HEK293 (cell line): ENCODE measurements around the gene ENSA.

Source experiments
- GLIS2 ChIP-seq: fragments of 450-650 bp; formaldehyde crosslinking; IDR thresholded peaks from 2 replicates; pipeline ENCODE4 v1.5.1; 2016; ENCODE audit warnings: missing biosample characterization, missing genetic modification characterization
- KLF8 ChIP-seq: fragments of 450-650 bp; formaldehyde crosslinking; IDR thresholded peaks from 2 replicates; pipeline ENCODE4 v1.5.1; 2016; ENCODE audit warnings: missing biosample characterization, missing genetic modification characterization
- REPIN1 ChIP-seq: fragments of 450-650 bp; formaldehyde crosslinking; IDR thresholded peaks from 2 replicates; pipeline ENCODE4 v1.5.1; 2017; ENCODE audit warnings: missing biosample characterization, missing genetic modification characterization, low read depth
- SCRT2 ChIP-seq: fragments of 450-650 bp; formaldehyde crosslinking; IDR thresholded peaks from 2 replicates; pipeline ENCODE4 v1.5.1; 2016; ENCODE audit warnings: missing biosample characterization, missing genetic modification characterization
- ZFHX2 ChIP-seq: fragments of 450-650 bp; formaldehyde crosslinking; conservative IDR thresholded peaks from 2 replicates; pipeline ENCODE4 v1.5.1; 2016; ENCODE audit warnings: missing biosample characterization, missing genetic modification characterization
- ZNF112 ChIP-seq: fragments of 450-650 bp; formaldehyde crosslinking; IDR thresholded peaks from 2 replicates; pipeline ENCODE4 v1.5.0; 2017; ENCODE audit warnings: missing biosample characterization, missing genetic modification characterization
- ZNF146 ChIP-seq: fragments of 450-650 bp; formaldehyde crosslinking; IDR thresholded peaks from 2 replicates; pipeline ENCODE4 v1.5.1; 2016; ENCODE audit warnings: missing biosample characterization, missing genetic modification characterization
- ZNF2 ChIP-seq: fragments of 450-650 bp; formaldehyde crosslinking; IDR thresholded peaks from 2 replicates; pipeline ENCODE4 v1.5.1; 2016; ENCODE audit warnings: missing biosample characterization, missing genetic modification characterization
- ZNF221 ChIP-seq: fragments of 450-650 bp; formaldehyde crosslinking; IDR thresholded peaks from 2 replicates; pipeline ENCODE4 v1.5.1; 2017; ENCODE audit warnings: missing biosample characterization, missing genetic modification characterization, borderline replicate concordance
- ZNF223 ChIP-seq: fragments of 450-650 bp; formaldehyde crosslinking; IDR thresholded peaks from 2 replicates; pipeline ENCODE4 v1.5.1; 2016; ENCODE audit warnings: missing biosample characterization, missing genetic modification characterization
- ZNF239 ChIP-seq: fragments of 450-650 bp; formaldehyde crosslinking; IDR thresholded peaks from 2 replicates; pipeline ENCODE4 v1.5.1; 2016; ENCODE audit warnings: missing biosample characterization, missing genetic modification characterization
- ZNF24 ChIP-seq: fragments of 450-650 bp; formaldehyde crosslinking; IDR thresholded peaks from 2 replicates; pipeline ENCODE4 v1.5.1; 2016; ENCODE audit warnings: missing biosample characterization, missing genetic modification characterization
- ZNF48 ChIP-seq: fragments of 450-650 bp; formaldehyde crosslinking; IDR thresholded peaks from 2 replicates; pipeline ENCODE4 v1.5.1; 2016; ENCODE audit warnings: missing biosample characterization, missing genetic modification characterization
- ZNF623 ChIP-seq: fragments of 450-650 bp; formaldehyde crosslinking; IDR thresholded peaks from 2 replicates; pipeline ENCODE4 v1.5.1; 2016; ENCODE audit warnings: missing biosample characterization, missing genetic modification characterization
- ZNF664 ChIP-seq: fragments of 450-650 bp; formaldehyde crosslinking; IDR thresholded peaks from 2 replicates; pipeline ENCODE4 v1.5.1; 2016; ENCODE audit warnings: missing biosample characterization, missing genetic modification characterization
- ZNF701 ChIP-seq: fragments of 450-650 bp; formaldehyde crosslinking; IDR thresholded peaks from 2 replicates; pipeline ENCODE4 v1.5.1; 2016; ENCODE audit warnings: missing biosample characterization, missing genetic modification characterization
- ZNF768 ChIP-seq: fragments of 450-650 bp; formaldehyde crosslinking; IDR thresholded peaks from 2 replicates; pipeline ENCODE4 v1.5.1; 2018; ENCODE audit warnings: missing biosample characterization, mild to moderate bottlenecking, missing genetic modification characterization
- ZSCAN16 ChIP-seq: fragments of 450-650 bp; formaldehyde crosslinking; IDR thresholded peaks from 2 replicates; pipeline ENCODE4 v1.5.1; 2016; ENCODE audit warnings: missing biosample characterization, missing genetic modification characterization
- ZXDB ChIP-seq: fragments of 450-650 bp; formaldehyde crosslinking; IDR thresholded peaks from 2 replicates; pipeline ENCODE4 v1.5.1; 2016; ENCODE audit warnings: missing biosample characterization, missing genetic modification characterization
- TF ChIP-seq, protein P1 (sequence below): fragments of 450-650 bp; formaldehyde crosslinking; IDR thresholded peaks from 2 replicates; pipeline ENCODE4 v1.5.1; 2016; ENCODE audit warnings: missing biosample characterization, missing genetic modification characterization
- TF ChIP-seq, protein P2 (sequence below): fragments of 450-650 bp; formaldehyde crosslinking; IDR thresholded peaks from 2 replicates; pipeline ENCODE4 v1.5.1; 2016; ENCODE audit warnings: missing biosample characterization, missing genetic modification characterization
- TF ChIP-seq, protein P3 (sequence below): fragments of 450-650 bp; formaldehyde crosslinking; IDR thresholded peaks from 2 replicates; pipeline ENCODE4 v1.5.1; 2016; ENCODE audit warnings: missing biosample characterization, missing genetic modification characterization
- TF ChIP-seq, protein P4 (sequence below): fragments of 450-650 bp; formaldehyde crosslinking; IDR thresholded peaks from 2 replicates; pipeline ENCODE4 v1.5.1; 2016; ENCODE audit warnings: missing biosample characterization, missing genetic modification characterization
- TF ChIP-seq, protein P5 (sequence below): fragments of 450-650 bp; formaldehyde crosslinking; IDR thresholded peaks from 2 replicates; pipeline ENCODE4 v1.5.1; 2017; ENCODE audit warnings: missing biosample characterization, mild to moderate bottlenecking, missing genetic modification characterization, moderate library complexity
- TF ChIP-seq, protein P6 (sequence below): fragments of 450-650 bp; IDR thresholded peaks from 2 replicates; pipeline ENCODE4 v1.5.1; 2018; ENCODE audit warnings: missing biosample characterization, mild to moderate bottlenecking, missing genetic modification characterization
- TF ChIP-seq, protein P7 (sequence below): fragments of 450-650 bp; formaldehyde crosslinking; IDR thresholded peaks from 2 replicates; pipeline ENCODE4 v1.5.1; 2016; ENCODE audit warnings: missing biosample characterization, missing genetic modification characterization

The ENSA gene

DNA sequence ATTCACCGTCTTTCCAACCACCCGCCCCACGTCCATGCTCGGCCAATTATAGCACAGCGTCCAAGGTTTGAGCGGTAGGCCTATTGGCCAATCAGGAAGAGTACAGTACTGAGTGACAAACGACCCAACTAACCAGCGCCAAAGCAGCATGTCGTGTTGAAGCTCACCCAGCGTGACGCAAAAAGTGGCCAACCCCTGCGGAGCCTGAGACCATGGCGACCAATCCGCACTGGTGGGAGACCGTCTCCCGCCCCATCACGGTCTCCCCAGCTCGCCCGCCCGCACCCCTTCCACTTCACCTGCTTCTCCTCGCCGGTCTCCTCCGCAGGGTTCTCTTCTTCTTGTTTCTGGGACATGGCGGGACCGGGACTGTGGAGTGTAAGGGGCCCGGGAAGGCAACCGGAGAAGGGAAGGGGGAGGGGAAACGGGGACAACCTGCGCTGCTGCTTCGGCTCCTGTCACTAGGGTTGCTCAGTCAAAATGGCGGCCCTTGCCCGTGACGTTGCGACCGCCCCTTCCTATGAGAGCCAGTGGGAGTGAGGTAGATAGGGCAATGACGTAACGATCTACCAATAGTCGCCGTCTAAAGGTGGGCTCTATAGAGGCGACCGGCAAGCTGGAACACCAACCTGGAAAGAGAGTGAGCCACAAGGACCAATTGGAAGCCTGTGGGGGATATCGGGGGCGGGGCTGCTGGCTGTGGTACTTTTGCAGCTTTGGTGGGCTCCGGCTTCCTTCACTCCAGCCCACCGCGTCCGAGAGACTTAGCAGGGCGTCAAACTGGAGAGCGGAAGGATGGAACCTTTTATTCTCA is at the start of gene ENSA (continued):
- no peak for TF ChIP-seq ZNF223
- no peak for TF ChIP-seq ZNF221 (tag by site-specific recombination)
- peak; percentile 82 for TF ChIP-seq ZNF24
- TF ChIP-seq ZNF48 (tag by site-specific recombination) = no peak
- TF ChIP-seq, protein P1, sequence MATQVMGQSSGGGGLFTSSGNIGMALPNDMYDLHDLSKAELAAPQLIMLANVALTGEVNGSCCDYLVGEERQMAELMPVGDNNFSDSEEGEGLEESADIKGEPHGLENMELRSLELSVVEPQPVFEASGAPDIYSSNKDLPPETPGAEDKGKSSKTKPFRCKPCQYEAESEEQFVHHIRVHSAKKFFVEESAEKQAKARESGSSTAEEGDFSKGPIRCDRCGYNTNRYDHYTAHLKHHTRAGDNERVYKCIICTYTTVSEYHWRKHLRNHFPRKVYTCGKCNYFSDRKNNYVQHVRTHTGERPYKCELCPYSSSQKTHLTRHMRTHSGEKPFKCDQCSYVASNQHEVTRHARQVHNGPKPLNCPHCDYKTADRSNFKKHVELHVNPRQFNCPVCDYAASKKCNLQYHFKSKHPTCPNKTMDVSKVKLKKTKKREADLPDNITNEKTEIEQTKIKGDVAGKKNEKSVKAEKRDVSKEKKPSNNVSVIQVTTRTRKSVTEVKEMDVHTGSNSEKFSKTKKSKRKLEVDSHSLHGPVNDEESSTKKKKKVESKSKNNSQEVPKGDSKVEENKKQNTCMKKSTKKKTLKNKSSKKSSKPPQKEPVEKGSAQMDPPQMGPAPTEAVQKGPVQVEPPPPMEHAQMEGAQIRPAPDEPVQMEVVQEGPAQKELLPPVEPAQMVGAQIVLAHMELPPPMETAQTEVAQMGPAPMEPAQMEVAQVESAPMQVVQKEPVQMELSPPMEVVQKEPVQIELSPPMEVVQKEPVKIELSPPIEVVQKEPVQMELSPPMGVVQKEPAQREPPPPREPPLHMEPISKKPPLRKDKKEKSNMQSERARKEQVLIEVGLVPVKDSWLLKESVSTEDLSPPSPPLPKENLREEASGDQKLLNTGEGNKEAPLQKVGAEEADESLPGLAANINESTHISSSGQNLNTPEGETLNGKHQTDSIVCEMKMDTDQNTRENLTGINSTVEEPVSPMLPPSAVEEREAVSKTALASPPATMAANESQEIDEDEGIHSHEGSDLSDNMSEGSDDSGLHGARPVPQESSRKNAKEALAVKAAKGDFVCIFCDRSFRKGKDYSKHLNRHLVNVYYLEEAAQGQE (tag by site-specific recombination) = no peak
- no peak for TF ChIP-seq ZNF239 (tag by site-specific recombination)
- TF ChIP-seq ZNF146 = no peak
- TF ChIP-seq KLF8 (tag by site-specific recombination) = peak; percentile 39; the same call in 1 of the 2 replicates
- no peak for TF ChIP-seq ZNF768 (tag by site-specific recombination)
- TF ChIP-seq, protein P2, sequence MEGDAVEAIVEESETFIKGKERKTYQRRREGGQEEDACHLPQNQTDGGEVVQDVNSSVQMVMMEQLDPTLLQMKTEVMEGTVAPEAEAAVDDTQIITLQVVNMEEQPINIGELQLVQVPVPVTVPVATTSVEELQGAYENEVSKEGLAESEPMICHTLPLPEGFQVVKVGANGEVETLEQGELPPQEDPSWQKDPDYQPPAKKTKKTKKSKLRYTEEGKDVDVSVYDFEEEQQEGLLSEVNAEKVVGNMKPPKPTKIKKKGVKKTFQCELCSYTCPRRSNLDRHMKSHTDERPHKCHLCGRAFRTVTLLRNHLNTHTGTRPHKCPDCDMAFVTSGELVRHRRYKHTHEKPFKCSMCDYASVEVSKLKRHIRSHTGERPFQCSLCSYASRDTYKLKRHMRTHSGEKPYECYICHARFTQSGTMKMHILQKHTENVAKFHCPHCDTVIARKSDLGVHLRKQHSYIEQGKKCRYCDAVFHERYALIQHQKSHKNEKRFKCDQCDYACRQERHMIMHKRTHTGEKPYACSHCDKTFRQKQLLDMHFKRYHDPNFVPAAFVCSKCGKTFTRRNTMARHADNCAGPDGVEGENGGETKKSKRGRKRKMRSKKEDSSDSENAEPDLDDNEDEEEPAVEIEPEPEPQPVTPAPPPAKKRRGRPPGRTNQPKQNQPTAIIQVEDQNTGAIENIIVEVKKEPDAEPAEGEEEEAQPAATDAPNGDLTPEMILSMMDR (tag by site-specific recombination) = no peak
- no peak for TF ChIP-seq ZFHX2 (tag by site-specific recombination)
- no peak for TF ChIP-seq SCRT2
- TF ChIP-seq, protein P3, sequence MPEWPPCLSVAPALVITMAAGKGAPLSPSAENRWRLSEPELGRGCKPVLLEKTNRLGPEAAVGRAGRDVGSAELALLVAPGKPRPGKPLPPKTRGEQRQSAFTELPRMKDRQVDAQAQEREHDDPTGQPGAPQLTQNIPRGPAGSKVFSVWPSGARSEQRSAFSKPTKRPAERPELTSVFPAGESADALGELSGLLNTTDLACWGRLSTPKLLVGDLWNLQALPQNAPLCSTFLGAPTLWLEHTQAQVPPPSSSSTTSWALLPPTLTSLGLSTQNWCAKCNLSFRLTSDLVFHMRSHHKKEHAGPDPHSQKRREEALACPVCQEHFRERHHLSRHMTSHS (tag by site-specific recombination) = no peak
- TF ChIP-seq, protein P4, sequence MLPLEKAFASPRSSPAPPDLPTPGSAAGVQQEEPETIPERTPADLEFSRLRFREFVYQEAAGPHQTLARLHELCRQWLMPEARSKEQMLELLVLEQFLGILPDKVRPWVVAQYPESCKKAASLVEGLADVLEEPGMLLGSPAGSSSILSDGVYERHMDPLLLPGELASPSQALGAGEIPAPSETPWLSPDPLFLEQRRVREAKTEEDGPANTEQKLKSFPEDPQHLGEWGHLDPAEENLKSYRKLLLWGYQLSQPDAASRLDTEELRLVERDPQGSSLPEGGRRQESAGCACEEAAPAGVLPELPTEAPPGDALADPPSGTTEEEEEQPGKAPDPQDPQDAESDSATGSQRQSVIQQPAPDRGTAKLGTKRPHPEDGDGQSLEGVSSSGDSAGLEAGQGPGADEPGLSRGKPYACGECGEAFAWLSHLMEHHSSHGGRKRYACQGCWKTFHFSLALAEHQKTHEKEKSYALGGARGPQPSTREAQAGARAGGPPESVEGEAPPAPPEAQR (tag by site-specific recombination) = no peak
- TF ChIP-seq, protein P5, sequence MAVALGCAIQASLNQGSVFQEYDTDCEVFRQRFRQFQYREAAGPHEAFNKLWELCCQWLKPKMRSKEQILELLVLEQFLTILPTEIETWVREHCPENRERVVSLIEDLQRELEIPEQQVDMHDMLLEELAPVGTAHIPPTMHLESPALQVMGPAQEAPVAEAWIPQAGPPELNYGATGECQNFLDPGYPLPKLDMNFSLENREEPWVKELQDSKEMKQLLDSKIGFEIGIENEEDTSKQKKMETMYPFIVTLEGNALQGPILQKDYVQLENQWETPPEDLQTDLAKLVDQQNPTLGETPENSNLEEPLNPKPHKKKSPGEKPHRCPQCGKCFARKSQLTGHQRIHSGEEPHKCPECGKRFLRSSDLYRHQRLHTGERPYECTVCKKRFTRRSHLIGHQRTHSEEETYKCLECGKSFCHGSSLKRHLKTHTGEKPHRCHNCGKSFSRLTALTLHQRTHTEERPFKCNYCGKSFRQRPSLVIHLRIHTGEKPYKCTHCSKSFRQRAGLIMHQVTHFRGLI = no peak
- 0 out of 2 replicates have a peak, but pooled peaks have one; percentile 57 for TF ChIP-seq ZNF2 (tag by site-specific recombination)
- no peak for TF ChIP-seq ZNF664 (tag by site-specific recombination)
- TF ChIP-seq ZXDB = peak; percentile 95
- TF ChIP-seq, protein P6, sequence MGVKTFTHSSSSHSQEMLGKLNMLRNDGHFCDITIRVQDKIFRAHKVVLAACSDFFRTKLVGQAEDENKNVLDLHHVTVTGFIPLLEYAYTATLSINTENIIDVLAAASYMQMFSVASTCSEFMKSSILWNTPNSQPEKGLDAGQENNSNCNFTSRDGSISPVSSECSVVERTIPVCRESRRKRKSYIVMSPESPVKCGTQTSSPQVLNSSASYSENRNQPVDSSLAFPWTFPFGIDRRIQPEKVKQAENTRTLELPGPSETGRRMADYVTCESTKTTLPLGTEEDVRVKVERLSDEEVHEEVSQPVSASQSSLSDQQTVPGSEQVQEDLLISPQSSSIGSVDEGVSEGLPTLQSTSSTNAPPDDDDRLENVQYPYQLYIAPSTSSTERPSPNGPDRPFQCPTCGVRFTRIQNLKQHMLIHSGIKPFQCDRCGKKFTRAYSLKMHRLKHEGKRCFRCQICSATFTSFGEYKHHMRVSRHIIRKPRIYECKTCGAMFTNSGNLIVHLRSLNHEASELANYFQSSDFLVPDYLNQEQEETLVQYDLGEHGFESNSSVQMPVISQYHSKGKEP (tag by site-specific recombination) = no peak; the same call in 1 of the 2 replicates
- TF ChIP-seq, protein P7, sequence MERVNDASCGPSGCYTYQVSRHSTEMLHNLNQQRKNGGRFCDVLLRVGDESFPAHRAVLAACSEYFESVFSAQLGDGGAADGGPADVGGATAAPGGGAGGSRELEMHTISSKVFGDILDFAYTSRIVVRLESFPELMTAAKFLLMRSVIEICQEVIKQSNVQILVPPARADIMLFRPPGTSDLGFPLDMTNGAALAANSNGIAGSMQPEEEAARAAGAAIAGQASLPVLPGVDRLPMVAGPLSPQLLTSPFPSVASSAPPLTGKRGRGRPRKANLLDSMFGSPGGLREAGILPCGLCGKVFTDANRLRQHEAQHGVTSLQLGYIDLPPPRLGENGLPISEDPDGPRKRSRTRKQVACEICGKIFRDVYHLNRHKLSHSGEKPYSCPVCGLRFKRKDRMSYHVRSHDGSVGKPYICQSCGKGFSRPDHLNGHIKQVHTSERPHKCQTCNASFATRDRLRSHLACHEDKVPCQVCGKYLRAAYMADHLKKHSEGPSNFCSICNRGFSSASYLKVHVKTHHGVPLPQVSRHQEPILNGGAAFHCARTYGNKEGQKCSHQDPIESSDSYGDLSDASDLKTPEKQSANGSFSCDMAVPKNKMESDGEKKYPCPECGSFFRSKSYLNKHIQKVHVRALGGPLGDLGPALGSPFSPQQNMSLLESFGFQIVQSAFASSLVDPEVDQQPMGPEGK (tag by site-specific recombination) = peak; percentile 86
- TF ChIP-seq ZNF623 (tag by site-specific recombination) = no peak
- no peak for TF ChIP-seq ZNF112
- no peak for TF ChIP-seq REPIN1
- TF ChIP-seq ZSCAN16 = no peak
- TF ChIP-seq ZNF701 (tag by site-specific recombination) = no peak
- TF ChIP-seq GLIS2 (tag by site-specific recombination) = peak; percentile 94
